ENCODE data around the gene PXDN. TPM values are rescaled to one million over a fixed set of nuclear protein-coding genes. Genes with fewer than 3 reads are reported as not detected.

The PXDN gene
- total and polyA plus RNA-seq, 3 experiments from 2014 or later = 0.39 to 3.3 (median 1.00) TPM

GRCh38 chr2:1748176-1748740, 3.9 kb upstream of the PXDN start:
- no peaks in the 10 kb centered on the region for H3K27me3 ChIP-seq (ENCODE audit: insufficient read depth, low read length, poor library complexity, severe bottlenecking)
- Mint-ChIP-seq H3K4me3 (no peak overlapping the region), H3K9me3 (peaks cover 0 to 3% (median 0%) of the 10 kb centered on the region in 5 donors), H3K36me3 (no peaks in the 10 kb centered on the region), H3K27ac (no peak overlapping the region), H3K4me1 (peaks cover 0 to 7% (median 7%) of the 10 kb centered on the region in 3 donors), H3K27me3 (peaks cover 15 to 30% of the 10 kb centered on the region in 2 donors)
- H3K36me3 ChIP-seq (ENCODE audit: insufficient read depth, low read length) = no peaks in the 10 kb centered on the region
- ChIA-PET POLR2A (no interaction called here), CTCF (no interaction called here)
- H3K27ac ChIP-seq (ENCODE audit: low read depth, low read length) = no peak overlapping the region
- no peak overlapping the region for H3K4me3 ChIP-seq (ENCODE audit: low read length)
- no peaks in the 10 kb centered on the region for H3K4me1 ChIP-seq (ENCODE audit: insufficient read depth, low read length)
- no peaks in the 10 kb centered on the region for H3K9me3 ChIP-seq (ENCODE audit: low read length)
- DNase-seq = no peak

DNA sequence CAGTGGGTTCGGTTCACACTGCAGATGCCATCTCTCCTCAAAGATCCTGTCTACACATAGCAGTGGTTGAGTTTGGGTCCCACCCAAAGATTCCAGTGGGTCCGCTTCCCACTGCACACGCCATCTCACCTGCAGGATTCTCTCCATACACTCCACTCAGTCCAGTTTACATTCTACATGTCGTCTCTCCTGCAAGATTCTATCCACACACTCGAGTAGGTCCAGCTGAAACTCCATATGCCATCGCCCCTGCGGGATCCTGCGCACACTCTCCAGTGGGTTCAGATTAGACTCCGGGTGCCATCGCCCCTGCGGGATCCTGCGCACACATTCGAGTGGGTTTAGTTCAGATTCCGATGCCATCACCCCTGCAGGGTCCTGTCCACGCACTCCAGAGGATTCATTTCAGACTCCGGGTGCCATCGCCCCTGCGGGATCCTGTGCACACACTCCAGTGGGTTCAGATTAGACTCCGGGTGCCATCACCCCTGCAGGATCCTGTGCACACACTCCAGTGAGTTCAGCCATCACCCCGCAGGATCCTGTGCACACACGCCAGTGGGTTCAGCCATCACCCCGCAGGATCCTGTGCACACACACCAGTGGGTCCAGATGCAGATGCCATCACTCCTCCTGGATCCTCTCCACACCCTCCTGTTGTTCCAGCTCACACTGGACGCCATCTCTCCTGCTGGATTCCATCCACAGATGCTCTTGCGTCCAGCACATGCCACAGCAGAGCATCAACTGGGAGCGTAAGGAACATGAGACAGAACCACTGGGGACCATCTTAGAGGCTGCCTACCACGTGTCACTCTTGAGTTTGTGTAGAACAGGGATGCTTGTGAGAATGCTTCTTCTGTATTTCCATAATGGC, 3.0 kb upstream of the PXDN start:
- POLR2A ChIA-PET = no interaction called here
- Histone ChIP-seq H3K27ac (ENCODE audit: low read depth, low read length) (no peak overlapping the region), H3K4me3 (ENCODE audit: low read length) (no peak overlapping the region), H3K9me3 (ENCODE audit: low read length) (no peaks in the 10 kb centered on the region), H3K36me3 (ENCODE audit: insufficient read depth, low read length) (no peaks in the 10 kb centered on the region), H3K4me1 (ENCODE audit: insufficient read depth, low read length) (no peaks in the 10 kb centered on the region), H3K27me3 (ENCODE audit: insufficient read depth, low read length, poor library complexity, severe bottlenecking) (no peaks in the 10 kb centered on the region)
- CTCF ChIA-PET = no interaction called here
- no peak for DNase-seq
- H3K27ac Mint-ChIP-seq = no peak overlapping the region
- peaks cover 0 to 2% (median 0%) of the 10 kb centered on the region in 5 donors for H3K9me3 Mint-ChIP-seq
- no peak overlapping the region for H3K4me3 Mint-ChIP-seq
- H3K27me3 Mint-ChIP-seq = peaks cover 16 to 35% of the 10 kb centered on the region in 2 donors
- no peaks in the 10 kb centered on the region for H3K36me3 Mint-ChIP-seq
- H3K4me1 Mint-ChIP-seq = peaks cover 1 to 11% (median 8%) of the 10 kb centered on the region in 3 donors

DNA sequence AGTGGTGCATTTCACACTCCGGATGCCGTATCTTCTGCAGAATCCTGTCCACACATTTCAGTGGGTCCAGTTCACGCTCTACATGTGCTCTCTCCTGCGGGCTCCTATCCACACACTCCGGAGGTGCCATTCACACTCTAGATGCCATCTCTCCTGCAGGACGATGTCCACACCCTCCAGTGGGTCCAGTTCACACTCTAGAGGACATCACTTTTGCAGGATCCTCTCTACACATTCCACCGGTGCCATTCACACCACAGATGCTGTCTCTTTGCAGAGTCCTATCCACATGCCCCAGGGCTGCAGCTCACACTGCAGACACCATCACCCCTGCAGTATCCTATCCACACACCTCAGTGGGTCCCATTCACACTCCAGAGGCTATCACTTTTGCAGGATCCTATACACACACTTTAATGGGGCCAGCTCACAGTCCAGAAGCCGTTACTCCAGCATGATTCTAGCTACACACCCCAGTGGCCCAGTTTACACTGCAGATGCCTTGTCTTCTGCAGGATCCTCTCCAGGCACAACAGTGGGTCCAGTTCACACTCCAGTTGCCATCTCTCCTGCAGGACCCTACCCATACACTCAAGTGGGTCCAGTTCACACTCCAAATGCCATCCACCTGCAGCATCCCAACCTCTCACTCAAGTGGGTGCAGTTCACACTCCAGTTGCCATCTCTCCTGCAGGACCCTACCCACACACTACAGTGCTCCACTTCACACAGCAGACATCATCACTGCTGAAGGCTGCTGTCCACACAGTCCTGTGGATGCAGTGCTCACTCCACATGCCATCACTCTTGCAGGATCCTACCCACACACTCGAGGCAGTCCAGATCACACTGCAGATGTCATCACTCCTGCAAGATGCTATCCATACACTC, 2.1 kb upstream of the PXDN start:
- POLR2A ChIA-PET = no interaction called here
- Histone ChIP-seq H3K27me3 (ENCODE audit: insufficient read depth, low read length, poor library complexity, severe bottlenecking) (peaks cover 5% of the 10 kb centered on the region), H3K36me3 (ENCODE audit: insufficient read depth, low read length) (no peaks in the 10 kb centered on the region), H3K4me1 (ENCODE audit: insufficient read depth, low read length) (no peaks in the 10 kb centered on the region), H3K4me3 (ENCODE audit: low read length) (no peak overlapping the region), H3K27ac (ENCODE audit: low read depth, low read length) (no peak overlapping the region), H3K9me3 (ENCODE audit: low read length) (no peaks in the 10 kb centered on the region)
- no peaks in the 10 kb centered on the region for H3K36me3 Mint-ChIP-seq
- H3K27me3 Mint-ChIP-seq = peaks cover 19 to 44% of the 10 kb centered on the region in 2 donors
- DNase-seq = no peak
- H3K4me1 Mint-ChIP-seq = peaks cover 5 to 13% (median 9%) of the 10 kb centered on the region in 3 donors
- H3K9me3 Mint-ChIP-seq = peaks cover 0 to 3% (median 0%) of the 10 kb centered on the region in 5 donors
- H3K27ac Mint-ChIP-seq = no peak overlapping the region
- CTCF ChIA-PET = no interaction called here
- H3K4me3 Mint-ChIP-seq = no peak overlapping the region

DNA sequence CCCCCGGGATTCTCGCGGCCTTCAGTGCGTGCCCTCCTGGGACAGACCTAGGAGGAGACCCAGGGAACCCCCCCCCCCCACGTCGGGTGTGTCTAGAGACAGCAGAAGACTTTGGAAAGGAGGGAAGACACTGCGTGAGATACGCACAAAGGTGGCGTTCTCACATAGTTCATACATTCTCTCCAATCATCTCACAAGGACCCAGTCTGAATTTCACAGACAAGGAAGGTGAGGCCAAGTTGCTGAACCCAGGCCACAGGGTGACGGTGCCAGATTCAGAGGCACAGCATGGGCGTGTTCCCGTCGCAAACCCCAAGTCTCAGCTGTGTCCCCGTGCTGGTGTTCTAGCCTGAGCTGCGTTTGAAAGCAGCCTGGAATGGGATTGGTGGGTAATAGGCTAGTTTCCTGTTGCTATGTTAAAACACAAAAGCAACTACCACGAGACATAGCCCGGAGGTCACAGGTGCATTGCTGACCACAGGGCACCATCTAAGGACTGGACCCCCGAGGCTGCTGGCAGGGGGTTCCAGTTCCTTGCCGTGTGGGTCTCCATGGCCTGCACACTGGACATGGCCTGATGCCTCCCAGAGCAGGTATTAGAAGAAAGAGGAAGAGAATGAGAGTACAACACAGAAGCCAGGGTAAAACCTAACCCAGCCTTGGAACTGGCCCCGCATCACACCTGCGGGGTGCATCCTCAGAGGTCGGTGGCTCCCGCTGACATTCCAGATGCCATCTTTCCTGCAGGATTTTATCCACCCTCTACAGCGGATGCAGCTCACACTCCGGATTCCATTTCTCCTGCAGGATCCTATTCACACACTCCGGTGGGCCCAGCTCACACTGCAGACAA, 1.1 kb upstream of the PXDN start:
- Mint-ChIP-seq H3K27me3 (peaks cover 19 to 41% of the 10 kb centered on the region in 2 donors), H3K36me3 (no peaks in the 10 kb centered on the region), H3K9me3 (peaks cover 0 to 6% (median 0%) of the 10 kb centered on the region in 5 donors), H3K4me3 (peak overlapping the region in 1 of 7 donors; percentile 34), H3K27ac (no peak overlapping the region), H3K4me1 (peaks cover 5 to 8% (median 8%) of the 10 kb centered on the region in 3 donors)
- ChIA-PET POLR2A (no interaction called here), CTCF (no interaction called here)
- Histone ChIP-seq H3K9me3 (ENCODE audit: low read length) (no peaks in the 10 kb centered on the region), H3K4me3 (ENCODE audit: low read length) (no peak overlapping the region), H3K27ac (ENCODE audit: low read depth, low read length) (no peak overlapping the region), H3K36me3 (ENCODE audit: insufficient read depth, low read length) (no peaks in the 10 kb centered on the region), H3K27me3 (ENCODE audit: insufficient read depth, low read length, poor library complexity, severe bottlenecking) (peaks cover 5% of the 10 kb centered on the region), H3K4me1 (ENCODE audit: insufficient read depth, low read length) (no peaks in the 10 kb centered on the region)
- DNase-seq = no peak

DNA sequence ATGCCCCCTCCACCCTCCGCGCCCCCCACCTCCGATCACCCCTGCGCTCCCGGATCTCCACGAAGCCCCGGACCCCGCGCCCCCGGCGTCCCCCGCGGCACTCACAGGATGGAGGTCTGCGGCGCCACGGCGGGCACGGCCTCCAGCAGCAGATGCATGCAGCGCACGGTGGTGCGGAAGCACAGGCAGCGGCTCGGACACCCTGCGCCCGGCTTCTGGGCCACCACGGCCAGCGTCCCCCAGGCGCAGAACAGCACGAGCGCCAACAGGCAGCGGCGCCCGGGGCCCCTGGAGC, 217 bp downstream of the PXDN start:
- H3K27me3 Mint-ChIP-seq = peaks cover 19 to 41% of the 10 kb centered on the region in 2 donors
- no peaks in the 10 kb centered on the region for H3K9me3 ChIP-seq (ENCODE audit: low read length)
- H3K27ac ChIP-seq (ENCODE audit: low read depth, low read length) = no peak overlapping the region
- H3K36me3 ChIP-seq (ENCODE audit: insufficient read depth, low read length) = no peaks in the 10 kb centered on the region
- no peak overlapping the region for H3K4me3 ChIP-seq (ENCODE audit: low read length)
- H3K27ac Mint-ChIP-seq = no peak overlapping the region
- H3K36me3 Mint-ChIP-seq = no peaks in the 10 kb centered on the region
- H3K4me1 ChIP-seq (ENCODE audit: insufficient read depth, low read length) = no peaks in the 10 kb centered on the region
- H3K27me3 ChIP-seq (ENCODE audit: insufficient read depth, low read length, poor library complexity, severe bottlenecking) = peaks cover 5% of the 10 kb centered on the region
- H3K4me1 Mint-ChIP-seq = peaks cover 5 to 8% (median 8%) of the 10 kb centered on the region in 3 donors
- DNase-seq = no peak
- ChIA-PET POLR2A (no interaction called here), CTCF (no interaction called here)
- peaks cover 0 to 6% (median 0%) of the 10 kb centered on the region in 5 donors for H3K9me3 Mint-ChIP-seq
- peak overlapping the region in 1 of 7 donors; percentile 48 for H3K4me3 Mint-ChIP-seq

DNA sequence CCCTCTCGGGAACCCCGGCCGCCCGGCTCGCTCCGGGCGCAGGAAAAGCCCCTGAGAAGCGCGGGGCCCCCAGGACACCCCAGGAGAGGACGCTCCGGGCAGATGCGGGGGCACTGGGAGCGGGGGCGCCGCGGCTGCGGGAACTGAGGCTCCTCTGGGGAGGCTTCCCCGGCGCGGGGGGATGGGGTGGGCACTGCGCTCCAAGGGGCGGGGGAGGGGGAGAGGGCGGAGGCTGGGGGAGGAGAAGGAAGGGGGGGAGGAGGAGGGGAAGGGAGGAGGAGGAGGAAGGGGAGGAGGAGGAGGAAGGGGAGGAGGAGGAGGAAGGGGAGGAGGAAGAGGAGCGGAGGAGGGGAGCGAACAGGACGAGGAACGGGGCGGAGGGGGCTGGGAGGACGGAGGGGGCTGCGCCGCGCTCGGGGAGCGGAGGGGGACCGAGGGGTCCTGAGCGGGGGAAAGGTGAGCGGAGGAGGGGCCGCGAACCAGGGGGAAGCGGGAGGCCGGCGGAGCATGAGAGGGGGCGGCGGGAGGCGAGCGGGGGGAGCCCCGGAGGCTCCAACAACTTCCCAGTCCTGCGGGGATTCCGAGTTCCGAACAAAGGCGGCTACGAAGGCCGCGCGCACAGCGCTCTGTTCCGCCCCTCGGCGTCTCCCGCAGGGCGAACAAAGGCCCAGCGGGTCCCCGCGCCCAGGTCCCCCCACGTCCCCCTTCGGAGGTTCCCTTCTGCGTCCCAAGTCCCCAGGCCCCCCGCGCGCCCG, 742 bp downstream of the PXDN start:
- Histone ChIP-seq H3K4me3 (ENCODE audit: low read length) (no peak overlapping the region), H3K4me1 (ENCODE audit: insufficient read depth, low read length) (no peaks in the 10 kb centered on the region), H3K9me3 (ENCODE audit: low read length) (no peaks in the 10 kb centered on the region), H3K36me3 (ENCODE audit: insufficient read depth, low read length) (no peaks in the 10 kb centered on the region), H3K27me3 (ENCODE audit: insufficient read depth, low read length, poor library complexity, severe bottlenecking) (peaks cover 5% of the 10 kb centered on the region), H3K27ac (ENCODE audit: low read depth, low read length) (no peak overlapping the region)
- no peaks in the 10 kb centered on the region for H3K36me3 Mint-ChIP-seq
- no peak overlapping the region for H3K27ac Mint-ChIP-seq
- POLR2A ChIA-PET = no interaction called here
- peak overlapping the region in 1 of 7 donors; percentile 84 for H3K4me3 Mint-ChIP-seq
- no peak for DNase-seq
- CTCF ChIA-PET = no interaction called here
- H3K27me3 Mint-ChIP-seq = peaks cover 19 to 41% of the 10 kb centered on the region in 2 donors
- H3K9me3 Mint-ChIP-seq = peaks cover 0 to 6% (median 0%) of the 10 kb centered on the region in 5 donors
- peaks cover 5 to 8% (median 8%) of the 10 kb centered on the region in 3 donors for H3K4me1 Mint-ChIP-seq

All from CD8-positive, alpha-beta memory T cell (primary cell).